Mesodermal cell (in vitro differentiated cells): ENCODE measurements around the gene ZNF853.
"Not testable (repeated sequence)": the region's sequence is repeated elsewhere in the genome, so short reads cannot be mapped to it uniquely, and the experiment has no call there.

Source experiments
- H3K27ac ChIP-seq: 2 replicates; pipeline ENCODE4 v1.7.0; 2013; ENCODE audit warnings: mild to moderate bottlenecking, low read depth, low read length, moderate library complexity; ENCODE audit not compliant: severe bottlenecking
- H3K36me3 ChIP-seq: 2 replicates; pipeline ENCODE4 v1.7.1; 2013; ENCODE audit warnings: mild to moderate bottlenecking, low read length, moderate library complexity; ENCODE audit not compliant: control insufficient read depth, insufficient read depth
- H3K4me1 ChIP-seq: one replicate; pipeline ENCODE4 v1.7.1; 2013; ENCODE audit warnings: mild to moderate bottlenecking, low read length; ENCODE audit not compliant: insufficient read depth, control insufficient read depth, poor library complexity, severe bottlenecking
- H3K4me3 ChIP-seq: 2 replicates; pipeline ENCODE4 v1.7.0; 2013; ENCODE audit warnings: low read length, control low read depth, mild to moderate bottlenecking; ENCODE audit not compliant: insufficient read depth, poor library complexity, severe bottlenecking; ENCODE audit errors: extremely low read depth
- H3K9me3 ChIP-seq: 2 replicates; pipeline ENCODE4 v1.7.1; 2013; ENCODE audit warnings: mild to moderate bottlenecking, low read length, moderate library complexity; ENCODE audit not compliant: control insufficient read depth
- WGBS, 2 experiments: methylation state at CpG; one replicate each; pipeline ENCODE4 v1.1.5; 2013; ENCODE audit warnings: missing lambda C conversion rate in 2 of 2; ENCODE audit not compliant: insufficient coverage in 2 of 2; 5-methylcytosine and 5-hydroxymethylcytosine counted together

Gene ZNF853

GRCh38 chr7:6654842-6655610, 39.6 kb downstream of the ZNF853 start:
- WGBS, 2 experiments = 96 to 99% methylated on average over 41 to 48 of the region's 48 CpGs
- H3K4me1 ChIP-seq = no peaks in the 10 kb centered on the region
- no peak overlapping the region for H3K27ac ChIP-seq
- H3K4me3 ChIP-seq = no peak overlapping the region
- H3K9me3 ChIP-seq = no peaks in the 10 kb centered on the region
- H3K36me3 ChIP-seq = peaks cover 50% of the 10 kb centered on the region

GRCh38 chr7:6655636-6656385, 40.4 kb downstream of the ZNF853 start:
- H3K4me3 ChIP-seq = no peak overlapping the region
- no peaks in the 10 kb centered on the region for H3K9me3 ChIP-seq
- WGBS, 2 experiments = 96 to 97% methylated on average over 11 to 14 of the region's 17 CpGs
- H3K36me3 ChIP-seq = peaks cover 43% of the 10 kb centered on the region
- H3K27ac ChIP-seq = no peak overlapping the region
- no peaks in the 10 kb centered on the region for H3K4me1 ChIP-seq

- Histone ChIP-seq H3K27ac (no peak overlapping the region), H3K9me3 (no peaks in the 10 kb centered on the region), H3K36me3 (peaks cover 37% of the 10 kb centered on the region), H3K4me1 (no peaks in the 10 kb centered on the region), H3K4me3 (no peak overlapping the region)
- 99 to 100% methylated on average over 4 to 5 of the region's 9 CpGs for WGBS, 2 experiments
Observed at GRCh38 chr7:6656413-6656812, 41.0 kb downstream of the ZNF853 start.

- Histone ChIP-seq H3K4me3 (no peak overlapping the region), H3K36me3 (peaks cover 20% of the 10 kb centered on the region), H3K27ac (no peak overlapping the region), H3K9me3 (no peaks in the 10 kb centered on the region), H3K4me1 (no peaks in the 10 kb centered on the region)
- 54 to 56% methylated on average over 10 to 11 of the region's 11 CpGs for WGBS, 2 experiments
Observed at GRCh38 chr7:6658618-6659345, 43.4 kb downstream of the ZNF853 start.

GRCh38 chr7:6670851-6671250, 55.4 kb downstream of the ZNF853 start:
- H3K9me3 ChIP-seq = peaks cover 33% of the 10 kb centered on the region
- not testable (repeated sequence) for H3K4me3 ChIP-seq
- WGBS, 2 experiments = 100% methylated on average over 5 of the region's 34 CpGs; no CpG with 5 or more reads in 1 of the 2 experiments

More at GRCh38 chr7:6670851-6671250, 55.4 kb downstream of the ZNF853 start:
- H3K4me1 ChIP-seq, H3K27ac ChIP-seq, H3K36me3 ChIP-seq: not testable (repeated sequence)
